PFSK-1 (cell line): ENCODE measurements around the gene PCCA.

Experiments used
- POLR2AphosphoS5 ChIP-seq: IDR thresholded peaks from 2 replicates; pipeline ENCODE4 v1.6.1; 2012; ENCODE audit warnings: low read depth, mild to moderate bottlenecking, control low read depth, low read length, moderate library complexity
- TAF1 ChIP-seq: IDR thresholded peaks from 2 replicates; pipeline ENCODE4 v1.6.1; 2012; ENCODE audit warnings: low read length, control low read depth, borderline replicate concordance; ENCODE audit not compliant: insufficient read depth

DNA sequence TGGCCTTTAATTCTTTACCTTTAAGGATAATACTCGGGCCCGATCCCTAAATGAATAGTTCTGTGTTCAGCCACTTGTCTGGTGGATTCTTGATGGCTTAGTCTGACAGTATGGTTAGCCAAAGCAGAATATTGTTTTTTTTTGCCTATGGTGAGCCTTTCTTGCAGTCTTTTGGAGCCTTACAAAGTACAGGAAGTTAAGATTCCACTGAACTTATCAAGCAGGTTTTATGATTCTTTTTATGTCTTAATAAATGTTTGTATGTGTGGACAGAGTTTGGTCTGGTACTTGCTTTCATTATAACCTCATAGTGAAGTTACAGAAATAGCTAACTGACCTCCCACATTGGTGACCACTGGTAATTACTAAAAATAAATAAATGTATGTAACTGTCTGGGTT lies 17.1 kb downstream of the PCCA start:
- TF ChIP-seq TAF1 (no peak), POLR2AphosphoS5 (no peak)
